Stimulated activated CD4-positive, alpha-beta T cell treated with anti-CD3 and anti-CD28 coated beads, TNF-alpha, amount 100 ng/mL, for 48 hours (primary cell): ENCODE results near the gene HLA-DQA1.
"Not testable (repeated sequence)": the region's sequence is repeated elsewhere in the genome, so short reads cannot be mapped to it uniquely, and the experiment has no call there.

Source experiments
- DNase-seq, 3 donors: peaks; one replicate each; pipeline ENCODE4 v3.0.0-alpha.2; 2020; ENCODE audit warnings: low read depth in 3 of 3

HLA-DQA1 gene

GRCh38 chr6:32622545-32623401 is 14.4 kb upstream of the HLA-DQA1 start:
- peak in 1 of 3 donors; percentile 37 for DNase-seq

GRCh38 chr6:32623693-32624092 is 13.5 kb upstream of the HLA-DQA1 start:
- DNase-seq: no peak

- DNase-seq: no peak
Observed at GRCh38 chr6:32624565-32624964, 12.6 kb upstream of the HLA-DQA1 start.

- DNase-seq: no peak
Observed at GRCh38 chr6:32625137-32625536, 12.1 kb upstream of the HLA-DQA1 start.

GRCh38 chr6:32627249-32627648 is 10.0 kb upstream of the HLA-DQA1 start:
- no peak for DNase-seq

- DNase-seq: no peak
Observed at GRCh38 chr6:32627831-32628230, 9.4 kb upstream of the HLA-DQA1 start.

GRCh38 chr6:32629793-32630192 is 7.4 kb upstream of the HLA-DQA1 start:
- DNase-seq: not testable (repeated sequence)

- no peak for DNase-seq
Observed at GRCh38 chr6:32635526-32636123, 1.6 kb upstream of the HLA-DQA1 start.

- no peak for DNase-seq
Observed at GRCh38 chr6:32637883-32638282, 677 bp downstream of the HLA-DQA1 start.

- DNase-seq: no peak
Observed at GRCh38 chr6:32638532-32639219, 1.5 kb downstream of the HLA-DQA1 start.

GRCh38 chr6:32639440-32640394 is 2.5 kb downstream of the HLA-DQA1 start:
- DNase-seq: no peak

- DNase-seq: no peak
Observed at GRCh38 chr6:32641122-32641521, 3.9 kb downstream of the HLA-DQA1 start.

GRCh38 chr6:32641785-32642719 is 4.8 kb downstream of the HLA-DQA1 start:
- DNase-seq: not testable (repeated sequence)

- DNase-seq: no peak
Observed at GRCh38 chr6:32642720-32643106, 5.5 kb downstream of the HLA-DQA1 start.

- no peak for DNase-seq
Observed at GRCh38 chr6:32643904-32644303, 6.7 kb downstream of the HLA-DQA1 start.

- DNase-seq: no peak
Observed at GRCh38 chr6:32645047-32645703, 8.0 kb downstream of the HLA-DQA1 start.

GRCh38 chr6:32655203-32655710 is 18.1 kb downstream of the HLA-DQA1 start:
- DNase-seq: no peak

GRCh38 chr6:32657329-32657728 is 20.1 kb downstream of the HLA-DQA1 start:
- DNase-seq: not testable (repeated sequence)

- DNase-seq: not testable (repeated sequence)
Observed at GRCh38 chr6:32657819-32658218, 20.6 kb downstream of the HLA-DQA1 start.
